ENCODE results near the gene DNAJC21. TPM values are rescaled to one million over a fixed set of nuclear protein-coding genes. Genes with fewer than 3 reads are reported as not detected.

Gene DNAJC21
- total and polyA plus RNA-seq, 9 of the 15 experiments (the other 6 are each of a cell fraction or from before 2014, with no cell fraction given), result 26.6 to 105 (median 70.7) TPM

- peak; percentile 3; the same call in 1 of the 2 replicates for TF ChIP-seq HBP1 (CRISPR knock-in tag; IDR thresholded peaks at IDR 0.05)
- TF ChIP-seq MAFF (IDR thresholded peaks at IDR 0.05; ENCODE audit: low read length), result no peak
- peak; percentile 92; the same call in 1 of the 2 replicates for TF ChIP-seq ESRRA (IDR thresholded peaks at IDR 0.05; ENCODE audit: borderline replicate concordance, low read depth)
- TF ChIP-seq DDX20 (tag; IDR thresholded peaks at IDR 0.05; ENCODE audit: low read depth), result no peak
- no peak for TF ChIP-seq NFATC3 (IDR thresholded peaks at IDR 0.05)
- peak; percentile 89 for TF ChIP-seq SMAD4 (CRISPR knock-in tag; conservative IDR thresholded peaks at IDR 0.05)
- TF ChIP-seq ZHX1 (conservative IDR thresholded peaks at IDR 0.05; ENCODE audit: low read length), result no peak
- no peak for TF ChIP-seq MED1 (CRISPR knock-in tag; IDR thresholded peaks at IDR 0.05; ENCODE audit: borderline replicate concordance)
- TF ChIP-seq GATAD2A (IDR thresholded peaks at IDR 0.05), result no peak
- TF ChIP-seq ZNF668 (CRISPR knock-in tag; IDR thresholded peaks at IDR 0.05), result no peak
- no peak for TF ChIP-seq HINFP (tag; conservative IDR thresholded peaks at IDR 0.05; ENCODE audit: low read depth)
- TF ChIP-seq VEZF1 (CRISPR knock-in tag; IDR thresholded peaks at IDR 0.05), result peak; percentile 59
- TF ChIP-seq NFIC (IDR thresholded peaks at IDR 0.05), result peak; percentile 46
- no peak for TF ChIP-seq THRAP3 (IDR thresholded peaks at IDR 0.05; ENCODE audit: borderline replicate concordance)
- no peak for TF ChIP-seq STAT5B (CRISPR knock-in tag; IDR thresholded peaks at IDR 0.05)
Observed at GRCh38 chr5:34915139-34915855, 14.1 kb upstream of the DNAJC21 start, which contains the start of the genes BRIX1 and RAD1 (continued).
